HUDEP-2 (cell line): Measurements from ENCODE around the gene COG5.

Source experiments
- DNase-seq, 76 experiments: peaks; one replicate each; lab custom pipeline; 2025; ENCODE audit not compliant: unreplicated experiment in 76 of 76; lab: John Stamatoyannopoulos, UW

The COG5 gene

GRCh38 chr7:107404740-107405537 lies 158.8 kb downstream of the COG5 start:
- no peak for DNase-seq

- no peak for DNase-seq
These were observed 165.6 kb downstream of the COG5 start for GRCh38 chr7:107398161-107398560.

DNA sequence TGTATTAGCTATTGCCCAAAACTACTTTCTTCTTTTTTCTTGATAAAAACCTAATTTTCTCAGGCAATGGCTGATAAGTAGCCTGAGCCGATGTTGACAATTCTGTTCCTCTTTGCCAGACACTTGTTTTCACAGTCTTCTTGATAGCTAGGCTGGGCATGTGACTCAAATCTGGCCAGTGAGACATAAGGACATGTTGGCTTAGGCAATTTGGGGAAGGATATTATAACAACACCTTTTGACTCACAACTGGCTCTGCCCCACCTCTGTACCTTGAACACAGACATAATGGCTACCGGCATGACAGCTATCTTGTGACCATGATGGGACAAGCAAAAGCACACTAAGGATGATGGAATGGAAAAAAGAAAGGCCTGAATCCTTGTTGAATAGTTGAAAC lies 166.7 kb downstream of the COG5 start:
- DNase-seq, result peak in 2 of 76 experiments; percentile 5 to 7

DNA sequence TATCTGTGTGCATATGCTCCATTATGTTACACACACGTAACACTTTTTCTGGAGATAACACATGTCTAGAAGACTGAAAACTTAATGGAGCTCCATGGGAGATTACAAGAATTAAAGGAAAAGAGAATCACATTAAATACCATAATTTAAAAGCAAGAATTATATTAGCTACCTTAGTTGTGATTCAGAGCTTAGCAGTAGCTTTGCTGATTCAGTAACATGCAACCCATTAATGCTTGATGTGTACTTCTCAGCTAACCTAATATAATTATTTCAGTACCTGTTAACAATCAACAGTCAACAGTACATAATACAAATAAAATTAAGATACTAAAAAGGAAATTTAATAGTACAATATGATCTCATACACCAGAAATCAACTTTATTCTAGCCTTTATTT lies 167.6 kb downstream of the COG5 start:
- no peak for DNase-seq

- DNase-seq, result no peak
These were observed 168.9 kb downstream of the COG5 start for GRCh38 chr7:107394831-107395230.

- no peak for DNase-seq
These were observed 169.4 kb downstream of the COG5 start for GRCh38 chr7:107394276-107394675.

DNA sequence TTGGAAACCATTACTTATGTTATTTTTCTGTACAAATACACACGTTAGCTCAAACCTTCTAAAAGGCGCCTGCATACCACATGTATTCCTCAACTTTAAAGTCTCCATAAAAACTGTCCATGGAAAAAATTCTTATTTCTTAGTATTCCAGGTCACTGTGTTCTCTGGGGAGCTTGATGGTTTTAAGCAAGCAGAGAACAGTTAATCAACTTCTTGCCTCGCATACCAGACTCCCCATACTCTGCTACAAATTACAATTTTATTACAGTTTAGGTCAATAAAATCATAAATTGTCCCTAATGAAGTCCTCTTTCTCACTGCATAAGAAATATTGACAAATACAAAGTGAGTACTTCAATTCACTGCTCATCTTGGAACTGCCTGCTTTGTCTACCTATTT lies 170.9 kb downstream of the COG5 start:
- no peak for DNase-seq

DNA sequence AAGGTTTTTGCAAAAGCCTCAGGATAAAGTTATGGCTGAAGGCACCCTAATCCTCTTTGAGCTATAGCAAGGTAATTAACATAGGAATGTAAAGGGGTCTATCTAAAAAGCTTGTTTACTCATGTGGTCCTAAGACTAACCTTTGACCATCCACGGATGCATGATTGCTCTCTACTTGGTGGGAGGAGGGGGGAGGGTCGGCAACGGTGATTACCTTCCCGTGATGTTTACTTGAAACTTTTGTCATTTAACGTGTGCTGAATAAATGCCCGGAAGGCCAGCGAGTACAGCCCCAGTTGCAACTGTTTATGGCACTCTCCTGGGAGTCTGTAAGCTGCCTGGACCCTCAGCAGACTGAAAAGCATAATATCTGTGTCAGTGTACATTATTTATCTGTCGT lies 172.8 kb downstream of the COG5 start:
- no peak for DNase-seq

GRCh38 chr7:107388604-107389003 lies 175.1 kb downstream of the COG5 start:
- DNase-seq, result no peak

- DNase-seq, result peak in 11 of 76 experiments; percentile 4 to 64 (median 16)
These were observed 176.0 kb downstream of the COG5 start for GRCh38 chr7:107387573-107388219.

- DNase-seq, result peak in 9 of 76 experiments; percentile 5 to 36 (median 16)
These were observed 176.6 kb downstream of the COG5 start for GRCh38 chr7:107387128-107387527.

DNA sequence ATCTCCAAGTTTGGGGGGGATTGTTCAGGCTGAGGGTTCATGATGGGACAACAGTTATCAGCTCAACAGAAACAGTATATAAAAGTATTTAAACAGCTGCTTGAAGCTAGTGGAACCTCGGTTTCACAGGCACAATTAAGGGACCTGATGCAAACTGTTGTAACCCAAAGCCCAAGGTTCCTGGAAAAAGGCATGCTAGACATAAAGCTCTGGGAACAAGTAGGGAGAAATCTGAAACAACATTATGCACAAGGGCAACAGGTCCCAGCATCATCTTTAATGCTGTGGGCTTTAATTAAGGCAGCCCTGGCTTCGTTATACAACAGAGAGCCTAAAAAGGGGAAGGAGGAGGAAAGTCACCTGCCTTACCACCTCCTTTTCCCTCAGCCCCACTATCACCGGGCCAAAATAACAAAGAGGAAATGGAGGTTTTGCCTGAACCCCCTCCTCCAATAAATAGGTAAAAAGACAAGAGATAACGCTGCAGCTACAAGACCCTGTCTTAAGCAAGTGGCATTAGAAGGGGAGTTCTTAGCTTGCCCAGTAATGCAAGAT lies 177.1 kb downstream of the COG5 start:
- no peak for DNase-seq

- DNase-seq, result peak in 7 of 76 experiments; percentile 4 to 22 (median 12)
These were observed 179.7 kb downstream of the COG5 start for GRCh38 chr7:107384025-107384424.

DNA sequence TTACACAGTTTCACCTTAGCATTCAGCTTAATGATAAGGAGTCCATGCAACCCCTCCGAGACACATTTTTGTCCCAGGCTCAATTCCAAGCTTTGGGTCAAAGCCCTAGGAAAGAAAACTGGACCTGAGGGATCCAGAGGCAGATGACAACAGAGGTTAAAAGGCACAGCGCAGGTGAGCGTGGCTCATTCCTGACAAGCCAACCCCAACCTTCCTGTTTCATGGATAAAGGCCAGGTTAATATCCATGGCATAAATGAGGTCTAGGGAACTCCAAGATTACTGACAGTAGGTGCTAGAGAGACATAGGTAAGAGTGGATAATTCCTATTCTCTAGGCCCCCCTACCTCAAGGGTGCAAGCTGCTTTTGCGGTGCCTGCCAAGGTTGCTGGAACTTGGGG lies 180.5 kb downstream of the COG5 start:
- no peak for DNase-seq

DNA sequence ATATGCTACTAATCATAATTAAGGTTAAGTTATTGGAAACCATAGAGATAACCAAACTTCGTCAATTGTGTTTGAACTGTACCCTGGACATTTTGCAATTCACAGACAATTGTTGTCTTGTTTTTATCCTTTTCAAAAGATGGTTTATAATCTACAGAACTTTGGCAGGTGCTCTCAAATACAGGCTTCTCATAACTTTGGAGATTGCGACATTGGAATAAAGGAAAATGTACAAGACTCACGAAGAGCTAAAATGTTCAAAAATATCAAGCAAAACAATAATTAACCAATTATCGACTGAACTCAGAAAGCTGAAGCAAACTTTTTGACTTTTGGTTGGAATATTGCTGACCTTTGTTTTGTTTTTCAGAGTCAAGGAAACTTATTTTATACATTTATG lies 182.3 kb downstream of the COG5 start:
- no peak for DNase-seq

DNA sequence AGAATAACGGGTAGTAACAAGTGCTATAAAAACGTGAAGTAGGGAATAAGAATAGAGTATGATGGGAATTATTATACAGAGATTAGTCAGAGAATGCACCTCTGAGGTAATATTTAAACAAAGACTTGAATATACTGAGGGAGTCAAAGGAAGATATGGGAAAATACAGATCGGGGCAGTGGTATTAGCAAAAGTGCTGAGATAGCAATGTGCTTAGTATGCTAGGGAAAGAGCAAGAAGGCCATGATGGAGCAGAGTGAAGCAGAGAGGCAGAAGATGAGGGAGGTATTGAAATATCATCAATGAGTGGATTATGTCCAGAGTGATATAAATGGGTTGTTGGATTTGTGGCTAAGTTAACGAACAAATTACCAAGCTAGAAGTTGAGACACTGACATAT lies 190.4 kb downstream of the COG5 start:
- no peak for DNase-seq

DNA sequence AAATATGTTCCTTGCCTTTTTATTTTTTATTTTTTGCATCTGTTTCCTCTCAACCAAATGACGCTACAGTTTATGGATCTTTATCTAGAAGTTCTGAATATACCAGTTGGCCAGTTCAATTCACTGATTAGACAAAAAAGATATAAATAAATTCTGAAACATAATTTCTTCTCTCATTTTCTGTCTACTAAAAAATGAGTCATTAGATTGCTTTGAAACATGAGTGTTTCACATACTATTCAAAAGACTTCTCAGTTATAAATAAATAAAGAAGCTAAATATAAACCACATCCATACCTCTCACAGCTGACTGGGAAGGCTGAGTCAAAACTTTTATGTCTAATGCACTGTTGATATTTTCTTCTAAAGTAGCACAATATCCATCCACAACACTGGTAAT lies 191.4 kb downstream of the COG5 start:
- DNase-seq, result no peak

GRCh38 chr7:107370816-107371215 lies 192.9 kb downstream of the COG5 start:
- no peak for DNase-seq

DNA sequence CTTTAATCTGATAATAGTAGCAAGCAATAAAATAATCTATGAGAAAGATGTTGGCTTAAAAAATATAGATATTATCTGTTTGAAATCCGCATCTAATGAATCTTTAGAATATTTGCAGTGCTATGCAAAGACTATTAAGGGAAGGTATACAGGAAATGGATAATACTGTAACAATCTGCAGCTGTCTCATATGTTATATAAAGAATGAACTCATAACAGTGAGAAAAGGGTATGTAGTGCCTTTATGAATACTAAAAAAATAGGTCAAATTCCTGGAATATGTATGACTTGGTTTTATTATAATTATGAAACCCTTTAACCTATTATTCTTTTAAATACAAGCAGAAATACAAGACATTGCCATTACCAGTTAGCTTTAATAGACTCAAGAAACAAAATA lies 198.9 kb downstream of the COG5 start:
- DNase-seq, result no peak

DNA sequence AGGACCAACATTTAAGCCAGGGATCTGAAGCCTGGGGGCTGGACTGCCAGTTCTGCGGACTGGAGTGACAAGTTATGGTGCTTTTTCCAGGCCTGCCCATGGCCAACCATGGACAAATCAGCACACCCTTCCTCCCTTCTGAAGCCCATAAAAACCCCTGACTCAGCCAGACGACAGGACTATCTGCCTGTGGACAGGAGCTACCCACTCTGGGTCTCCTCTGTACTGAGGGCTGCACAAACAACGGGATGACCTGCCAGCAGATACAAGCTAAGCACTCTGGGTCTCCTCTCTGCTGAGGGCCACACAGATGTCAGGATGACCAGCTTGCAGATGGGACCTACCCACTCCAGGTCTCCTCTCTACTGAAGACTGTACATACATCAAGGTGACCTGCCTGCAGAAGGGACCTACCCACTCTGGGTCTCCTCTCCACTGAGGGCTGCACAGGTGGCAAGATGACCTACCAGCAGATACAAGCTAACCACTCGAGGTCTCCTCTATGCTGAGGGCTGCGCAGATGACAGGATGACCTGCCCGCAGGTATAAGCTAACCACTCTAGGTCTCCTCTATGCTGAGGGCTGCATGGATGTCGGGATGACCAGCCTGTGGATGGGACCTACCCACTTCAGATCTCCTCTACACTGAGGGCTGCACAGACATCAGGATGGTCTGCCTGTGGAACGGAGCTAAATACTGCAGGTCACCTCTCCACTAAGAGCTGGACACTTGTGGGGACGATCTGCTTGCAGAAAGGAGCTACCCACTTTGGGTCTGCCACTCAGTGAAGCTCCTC lies 204.0 kb downstream of the COG5 start:
- DNase-seq, result no peak

DNA sequence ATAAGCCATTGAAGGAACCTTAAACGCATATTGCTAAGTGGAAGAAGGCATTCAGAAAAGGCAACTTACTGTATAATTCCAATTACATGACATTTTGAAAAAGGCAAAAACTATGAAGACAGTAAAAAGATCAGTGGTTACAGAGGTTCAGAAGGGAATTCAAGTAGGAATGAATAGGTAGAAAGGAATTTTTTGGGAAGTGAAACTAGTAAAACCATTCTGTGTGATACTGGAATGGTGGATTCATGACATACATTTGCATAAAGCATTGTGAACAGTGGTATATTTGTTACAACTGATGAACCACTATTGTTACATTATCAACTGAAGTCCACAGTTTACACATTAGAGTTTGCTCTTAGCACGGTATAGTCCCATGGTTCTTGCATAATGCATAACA lies 208.1 kb downstream of the COG5 start:
- no peak for DNase-seq
